PFSK-1 (cell line): Measurements from ENCODE around the gene ENPP6.

Experiments used
- FOXP2 ChIP-seq: optimal IDR thresholded peaks from 2 replicates; pipeline ENCODE3; 2011; ENCODE audit warnings: borderline replicate concordance, control low read depth, inconsistent platforms; ENCODE audit not compliant: insufficient read depth; ENCODE audit errors: extremely low read length, extremely low read depth
- POLR2AphosphoS5 ChIP-seq: IDR thresholded peaks from 2 replicates; pipeline ENCODE4 v1.6.1; 2012; ENCODE audit warnings: low read depth, mild to moderate bottlenecking, control low read depth, low read length, moderate library complexity
- REST ChIP-seq, 2 experiments: IDR thresholded peaks; 2 replicates each; pipeline versions ENCODE4 v1.6.1 to v1.8.0; 2011 to 2012; ENCODE audit warnings: low read depth in 2 of 2, low read length in 2 of 2, control low read depth in 1 of 2, inconsistent platforms in 1 of 2, mild to moderate bottlenecking in 1 of 2, moderate library complexity in 1 of 2; ENCODE audit not compliant: insufficient read depth in 1 of 2
- SIN3A ChIP-seq: IDR thresholded peaks from 2 replicates; pipeline ENCODE4 v1.6.1; 2012; ENCODE audit warnings: mild to moderate bottlenecking, low read length, moderate library complexity, borderline replicate concordance; ENCODE audit not compliant: insufficient read depth
- TAF1 ChIP-seq: IDR thresholded peaks from 2 replicates; pipeline ENCODE4 v1.6.1; 2012; ENCODE audit warnings: low read length, control low read depth, borderline replicate concordance; ENCODE audit not compliant: insufficient read depth

ENPP6 gene

DNA sequence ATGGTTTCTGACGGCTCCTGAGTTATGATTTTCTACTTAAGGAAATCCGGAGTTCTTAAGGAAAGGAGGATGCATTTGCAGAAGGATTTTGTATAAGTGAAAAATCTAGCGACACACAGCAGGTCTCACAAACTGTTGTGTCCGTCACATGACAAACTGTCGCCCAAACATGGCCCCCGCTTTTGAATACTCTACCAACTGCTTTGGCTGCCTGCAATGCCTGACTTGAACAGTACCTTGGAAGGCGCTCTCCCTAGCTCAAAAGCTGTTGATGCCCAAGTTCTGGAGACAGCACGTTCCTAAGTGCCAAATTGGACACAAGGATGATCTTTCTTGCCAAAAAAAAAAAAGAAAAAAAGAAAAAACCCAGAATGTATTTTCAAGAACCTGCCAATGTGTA is 103.2 kb downstream of the ENPP6 start:
- TF ChIP-seq REST (IDR thresholded peaks at IDR 0.05; ENCODE audit: insufficient read depth in 1 of 2, low read depth in 2 of 2, low read length in 2 of 2) (no peak), TAF1 (no peak), SIN3A (no peak), FOXP2 (no peak), POLR2AphosphoS5 (no peak)

- no peak for TF ChIP-seq POLR2AphosphoS5
- TF ChIP-seq SIN3A, result no peak
- TF ChIP-seq REST (IDR thresholded peaks at IDR 0.05; ENCODE audit: insufficient read depth in 1 of 2, low read depth in 2 of 2, low read length in 2 of 2), result no peak
- TF ChIP-seq TAF1, result no peak
- TF ChIP-seq FOXP2, result no peak
These were observed 105.6 kb downstream of the ENPP6 start for GRCh38 chr4:184112006-184112550.

GRCh38 chr4:184111233-184111832 is 106.3 kb downstream of the ENPP6 start:
- TF ChIP-seq REST (IDR thresholded peaks at IDR 0.05; ENCODE audit: insufficient read depth in 1 of 2, low read depth in 2 of 2, low read length in 2 of 2) (no peak), FOXP2 (no peak), TAF1 (no peak), POLR2AphosphoS5 (no peak), SIN3A (no peak)

DNA sequence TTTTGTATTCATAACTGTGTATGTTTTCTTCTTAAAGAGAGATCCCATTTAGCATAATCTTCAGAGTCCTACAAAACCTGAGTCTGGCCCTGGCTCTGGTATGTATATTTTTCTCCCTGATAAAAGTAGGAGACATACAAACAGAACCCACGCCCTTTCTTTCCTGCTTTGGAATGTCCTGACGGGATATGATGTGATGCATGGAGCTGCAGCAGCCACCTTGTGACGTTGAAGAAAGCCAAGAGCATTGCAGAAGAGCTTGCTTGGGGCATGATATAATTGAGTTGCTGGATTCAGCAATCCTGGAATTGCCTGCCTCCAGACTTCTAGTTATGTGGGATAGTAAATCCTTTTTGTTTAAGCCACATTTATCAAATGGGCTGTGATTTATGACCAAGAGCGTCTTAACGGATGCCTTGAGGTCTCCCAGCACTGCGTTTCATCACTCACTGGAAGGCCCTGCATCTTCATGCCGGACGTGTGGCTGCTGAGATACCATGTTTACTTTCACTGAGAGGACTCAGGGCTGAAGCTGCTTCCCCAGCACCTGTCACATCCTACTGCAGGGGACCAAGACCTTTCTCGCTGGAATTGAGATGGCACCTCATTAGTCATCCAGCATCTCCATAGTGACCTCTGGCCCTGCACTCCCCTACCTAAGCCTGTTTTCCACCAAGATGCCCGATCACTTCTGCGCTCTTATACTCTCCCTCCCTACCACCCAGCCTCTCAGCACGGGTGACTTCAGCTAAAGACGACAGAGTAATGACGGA is 107.0 kb downstream of the ENPP6 start:
- no peak for TF ChIP-seq SIN3A
- no peak for TF ChIP-seq TAF1
- no peak for TF ChIP-seq FOXP2
- no peak for TF ChIP-seq POLR2AphosphoS5
- TF ChIP-seq REST (IDR thresholded peaks at IDR 0.05; ENCODE audit: insufficient read depth in 1 of 2, low read depth in 2 of 2, low read length in 2 of 2), result no peak
